ENCODE results near the gene BACE2.

GRCh38 chr21:41230497-41230896, 62.5 kb downstream of the BACE2 start:
- TF ChIP-seq CTCF (IDR thresholded peaks at IDR 0.05; ENCODE audit: borderline replicate concordance, extremely low read depth, low read length, poor library complexity, severe bottlenecking) (no peak), EZH2 (IDR thresholded peaks at IDR 0.05; ENCODE audit: borderline replicate concordance, low read depth, low read length, severe bottlenecking) (no peak)
